Astrocyte (in vitro differentiated cells and primary cell): Measurements from ENCODE around the gene IFIH1. TPM values are rescaled to one million over a fixed set of nuclear protein-coding genes. Genes with fewer than 3 reads are reported as not detected.

Experiments used
- DNase-seq: peaks from one replicate; pipeline ENCODE4 v3.0.0-alpha.2; 2010; ENCODE audit warnings: low read depth
- FAIRE-seq: peaks from 2 replicates; lab custom pipeline; 2011; peaks lifted over from hg19 to GRCh38; lab: Jason Lieb, UNC
- H2AFZ ChIP-seq: 2 replicates; pipeline ENCODE4 v1.6.0; 2012; ENCODE audit warnings: low read depth, low read length, inconsistent platforms
- H3K27ac ChIP-seq: 2 replicates; pipeline ENCODE4 v1.5.1; 2011; ENCODE audit warnings: low read depth, low read length, inconsistent platforms
- H3K27me3 ChIP-seq: 2 replicates; pipeline ENCODE4 v1.6.0; 2011; ENCODE audit warnings: low read length, inconsistent platforms; ENCODE audit not compliant: insufficient read depth
- H3K36me3 ChIP-seq: 2 replicates; pipeline ENCODE4 v1.5.1; 2011; ENCODE audit warnings: low read length, inconsistent platforms; ENCODE audit not compliant: insufficient read depth
- H3K4me1 ChIP-seq: 2 replicates; pipeline ENCODE4 v1.5.1; 2011; ENCODE audit warnings: low read length, inconsistent platforms; ENCODE audit not compliant: insufficient read depth
- H3K4me2 ChIP-seq: 2 replicates; pipeline ENCODE4 v1.6.0; 2012; ENCODE audit warnings: low read length, inconsistent platforms
- H3K4me3 ChIP-seq: 2 replicates; pipeline ENCODE4 v1.5.1; 2011; ENCODE audit warnings: low read depth, mild to moderate bottlenecking, low read length, inconsistent platforms; ENCODE audit not compliant: insufficient read depth
- H3K79me2 ChIP-seq: 2 replicates; pipeline ENCODE4 v1.6.0; 2012; ENCODE audit warnings: mild to moderate bottlenecking, low read length, inconsistent platforms; ENCODE audit not compliant: insufficient read depth
- H3K9ac ChIP-seq: 2 replicates; pipeline ENCODE4 v1.6.0; 2012; ENCODE audit warnings: mild to moderate bottlenecking, low read length, inconsistent platforms
- H3K9me3 ChIP-seq: 2 replicates; pipeline ENCODE4 v1.5.1; 2012; ENCODE audit warnings: low read depth, mild to moderate bottlenecking, low read length, inconsistent platforms; ENCODE audit not compliant: insufficient read depth
- H4K20me1 ChIP-seq: 2 replicates; pipeline ENCODE4 v1.6.0; 2012; ENCODE audit warnings: low read length, inconsistent platforms; ENCODE audit not compliant: insufficient read depth
- H3K27ac Mint-ChIP-seq: one replicate; pipeline ENCODE4 v1.8.0; 2021; ENCODE audit warnings: mild to moderate bottlenecking, mixed read lengths; ENCODE audit not compliant: unreplicated experiment
- H3K27me3 Mint-ChIP-seq: one replicate; pipeline ENCODE4 v1.8.0; 2021; ENCODE audit warnings: low read depth, mixed read lengths; ENCODE audit not compliant: unreplicated experiment
- H3K36me3 Mint-ChIP-seq: one replicate; pipeline ENCODE4 v1.8.0; 2021; ENCODE audit warnings: low read depth, mixed read lengths; ENCODE audit not compliant: unreplicated experiment
- H3K4me1 Mint-ChIP-seq: one replicate; pipeline ENCODE4 v1.8.0; 2021; ENCODE audit warnings: low read depth, mixed read lengths; ENCODE audit not compliant: unreplicated experiment
- H3K4me3 Mint-ChIP-seq: one replicate; pipeline ENCODE4 v1.8.0; 2021; ENCODE audit warnings: mild to moderate bottlenecking, moderate library complexity, mixed read lengths; ENCODE audit not compliant: unreplicated experiment
- H3K9me3 Mint-ChIP-seq: one replicate; pipeline ENCODE4 v1.8.0; 2021; ENCODE audit warnings: mild to moderate bottlenecking, mixed read lengths; ENCODE audit not compliant: unreplicated experiment
- CTCF ChIP-seq: IDR thresholded peaks from 2 replicates; pipeline ENCODE4 v1.5.1; 2011; ENCODE audit warnings: low read depth, mild to moderate bottlenecking, inconsistent platforms, low read length, moderate library complexity; ENCODE audit not compliant: insufficient read depth
- EZH2 ChIP-seq: IDR thresholded peaks from 2 replicates; pipeline ENCODE4 v1.6.1; 2012; ENCODE audit warnings: mild to moderate bottlenecking, low read length, inconsistent platforms; ENCODE audit not compliant: insufficient read depth
- total RNA-seq: library from RNA; stranded (reverse); gene quantifications from 2 replicates; pipeline ENCODE4 v1.2.1, GENCODE V29; 2021

The IFIH1 gene
- total RNA-seq, 1 donor from 2014 or later, result 62.3 TPM

GRCh38 chr2:162232027-162232426, 86.5 kb downstream of the IFIH1 start:
- peaks cover 21% of the 10 kb centered on the region for H3K36me3 ChIP-seq
- H2AFZ ChIP-seq, result no peak overlapping the region
- H3K4me1 Mint-ChIP-seq, result peaks cover 16% of the 10 kb centered on the region
- peaks cover 14% of the 10 kb centered on the region for H3K4me1 ChIP-seq
- no peaks in the 10 kb centered on the region for H3K27me3 Mint-ChIP-seq
- no peaks in the 10 kb centered on the region for H3K9me3 Mint-ChIP-seq
- peak overlapping the region; percentile 2 for H3K4me2 ChIP-seq
- H3K27me3 ChIP-seq, result no peaks in the 10 kb centered on the region
- H3K27ac ChIP-seq, result no peak overlapping the region
- H3K79me2 ChIP-seq, result peaks cover 97% of the 10 kb centered on the region
- no peaks in the 10 kb centered on the region for H3K9me3 ChIP-seq
- TF ChIP-seq CTCF (no peak), EZH2 (no peak)
- no peak overlapping the region for H3K4me3 Mint-ChIP-seq
- H4K20me1 ChIP-seq, result peaks cover 21% of the 10 kb centered on the region
- no peak overlapping the region for H3K4me3 ChIP-seq
- H3K27ac Mint-ChIP-seq, result no peak overlapping the region
- DNase-seq (no peak), FAIRE-seq (no peak)
- peaks cover 3% of the 10 kb centered on the region for H3K36me3 Mint-ChIP-seq
- no peak overlapping the region for H3K9ac ChIP-seq

- Mint-ChIP-seq H3K9me3 (no peaks in the 10 kb centered on the region), H3K4me1 (peaks cover 16% of the 10 kb centered on the region)
- TF ChIP-seq EZH2 (no peak), CTCF (no peak)
These were observed 87.7 kb downstream of the IFIH1 start for GRCh38 chr2:162230761-162231160.

GRCh38 chr2:162226836-162227235, 91.6 kb downstream of the IFIH1 start:
- TF ChIP-seq EZH2, result no peak
- no peak for TF ChIP-seq CTCF
- H3K27ac ChIP-seq, result no peak overlapping the region
- no peak overlapping the region for H2AFZ ChIP-seq
- peaks cover 6% of the 10 kb centered on the region for H3K4me1 ChIP-seq
- no peak overlapping the region for H3K4me2 ChIP-seq
- Mint-ChIP-seq H3K4me1 (peaks cover 9% of the 10 kb centered on the region), H3K9me3 (no peaks in the 10 kb centered on the region), H3K27me3 (no peaks in the 10 kb centered on the region), H3K36me3 (no peaks in the 10 kb centered on the region), H3K27ac (no peak overlapping the region), H3K4me3 (no peak overlapping the region)
- peaks cover 60% of the 10 kb centered on the region for H3K79me2 ChIP-seq
- H3K27me3 ChIP-seq, result no peaks in the 10 kb centered on the region
- FAIRE-seq, result no peak
- no peak overlapping the region for H3K4me3 ChIP-seq
- no peaks in the 10 kb centered on the region for H3K9me3 ChIP-seq
- no peak for DNase-seq
- H3K36me3 ChIP-seq, result peaks cover 39% of the 10 kb centered on the region
- peaks cover 21% of the 10 kb centered on the region for H4K20me1 ChIP-seq
- no peak overlapping the region for H3K9ac ChIP-seq

More at GRCh38 chr2:162230761-162231160, 87.7 kb downstream of the IFIH1 start:
- Histone ChIP-seq H3K9ac (no peak overlapping the region), H3K27ac (no peak overlapping the region), H3K36me3 (peaks cover 16% of the 10 kb centered on the region), H3K27me3 (no peaks in the 10 kb centered on the region), H2AFZ (no peak overlapping the region), H3K79me2 (peaks cover 91% of the 10 kb centered on the region), H3K9me3 (no peaks in the 10 kb centered on the region), H4K20me1 (peaks cover 21% of the 10 kb centered on the region), H3K4me3 (no peak overlapping the region), H3K4me2 (peak overlapping the region; percentile 27), H3K4me1 (peaks cover 14% of the 10 kb centered on the region)
- DNase-seq, result no peak
- no peak overlapping the region for H3K27ac Mint-ChIP-seq
- no peak for FAIRE-seq
- H3K27me3 Mint-ChIP-seq, result no peaks in the 10 kb centered on the region
- H3K36me3 Mint-ChIP-seq, result peaks cover 2% of the 10 kb centered on the region
- no peak overlapping the region for H3K4me3 Mint-ChIP-seq
